ENCODE results near the gene CCR3. TPM values are rescaled to one million over a fixed set of nuclear protein-coding genes. Genes with fewer than 3 reads are reported as not detected.
A peak's percentile ranks its signal among the peaks of the same experiment; 100 is the strongest.

CCR3 gene
- total and polyA plus RNA-seq, 9 of the 15 experiments (the other 6 are each of a cell fraction or from before 2014, with no cell fraction given), result not detected

DNA sequence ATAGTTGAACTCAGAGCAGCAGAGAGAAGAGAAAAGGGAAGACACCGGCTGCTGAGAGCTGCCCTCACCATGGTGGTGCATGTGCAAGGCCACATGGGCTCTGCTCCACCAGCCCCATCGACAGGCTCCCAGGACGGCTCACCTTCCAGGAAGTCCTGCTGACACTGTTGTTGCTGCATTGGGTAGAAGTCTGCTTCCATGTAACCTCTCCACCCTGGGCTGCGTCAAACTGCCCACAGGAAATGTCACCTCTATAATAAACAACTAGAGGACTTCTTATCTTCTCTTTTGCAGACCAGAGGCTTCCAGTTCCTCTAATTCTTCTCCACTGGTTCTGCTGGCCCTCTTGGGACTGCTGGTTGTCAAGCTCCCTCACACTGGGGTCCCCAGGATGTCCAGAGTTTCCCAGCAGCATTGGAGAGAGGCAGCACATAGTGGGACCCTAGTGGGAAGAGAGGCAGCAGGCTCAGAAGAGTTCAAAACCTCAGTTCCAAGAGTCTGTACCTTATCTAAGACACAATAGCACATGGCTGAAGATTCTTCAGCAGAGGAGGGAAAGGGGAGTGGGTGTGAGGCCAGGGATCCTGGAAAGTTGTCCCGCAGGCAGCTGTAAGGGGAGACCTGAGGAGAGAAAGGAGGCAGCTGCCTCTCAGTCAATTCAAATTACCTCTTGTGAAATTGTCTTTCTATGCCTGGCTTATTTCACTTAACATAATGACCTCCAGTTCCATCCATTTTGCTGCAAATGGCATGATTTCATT lies 5.8 kb upstream of the CCR3 start (continued):
- 0 out of 2 replicates have a peak, but pooled peaks have one; percentile 9 for TF ChIP-seq ARID1B (IDR thresholded peaks at IDR 0.05)
- 0 out of 2 replicates have a peak, but pooled peaks have one; percentile 37 for TF ChIP-seq BCL6 (CRISPR knock-in tag; IDR thresholded peaks at IDR 0.05)
- no peak for TF ChIP-seq HCFC1 (IDR thresholded peaks at IDR 0.05; ENCODE audit: low read depth, low read length)
- TF ChIP-seq DIDO1 (tag; IDR thresholded peaks at IDR 0.05; ENCODE audit: low read depth), result no peak
- TF ChIP-seq, protein P1, sequence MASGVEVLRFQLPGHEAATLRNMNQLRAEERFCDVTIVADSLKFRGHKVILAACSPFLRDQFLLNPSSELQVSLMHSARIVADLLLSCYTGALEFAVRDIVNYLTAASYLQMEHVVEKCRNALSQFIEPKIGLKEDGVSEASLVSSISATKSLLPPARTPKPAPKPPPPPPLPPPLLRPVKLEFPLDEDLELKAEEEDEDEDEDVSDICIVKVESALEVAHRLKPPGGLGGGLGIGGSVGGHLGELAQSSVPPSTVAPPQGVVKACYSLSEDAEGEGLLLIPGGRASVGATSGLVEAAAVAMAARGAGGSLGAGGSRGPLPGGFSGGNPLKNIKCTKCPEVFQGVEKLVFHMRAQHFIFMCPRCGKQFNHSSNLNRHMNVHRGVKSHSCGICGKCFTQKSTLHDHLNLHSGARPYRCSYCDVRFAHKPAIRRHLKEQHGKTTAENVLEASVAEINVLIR (CRISPR knock-in tag; IDR thresholded peaks at IDR 0.05), result peak; percentile 41; the same call in 1 of the 2 replicates

DNA sequence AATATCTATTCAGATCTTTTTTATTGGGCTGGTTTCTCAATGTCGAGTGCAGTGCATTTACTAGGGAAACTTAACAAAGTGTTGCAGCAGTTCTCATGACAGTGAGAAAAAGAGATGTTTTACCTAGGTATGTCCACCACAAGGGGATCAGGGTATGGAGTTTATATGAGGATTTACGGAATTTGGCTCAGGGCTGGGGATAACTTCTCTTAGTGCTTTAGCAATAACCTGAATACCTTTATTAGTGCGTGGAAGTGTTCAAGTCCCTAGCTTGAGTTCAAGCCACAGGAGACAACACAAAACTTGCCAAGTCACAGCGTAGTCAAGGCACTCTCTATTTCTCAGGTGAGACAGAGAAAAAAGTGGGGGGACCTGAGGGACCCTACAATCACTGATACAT lies 3.9 kb upstream of the CCR3 start:
- in situ Hi-C loops (cut with MboI), result no loop called here
- Histone ChIP-seq H3K4me1 (replicated peaks in 1 of 2; ENCODE audit: control insufficient read depth in 2 of 2, insufficient read depth in 2 of 2, low read length in 2 of 2) (no peaks in the 10 kb centered on the region; a peak in 1 of 5 replicates), H3K9ac (ENCODE audit: insufficient read depth in 1 of 2, low read depth in 2 of 2, low read length in 2 of 2) (no peak overlapping the region), H4K20me1 (replicated peaks; ENCODE audit: control insufficient read depth, insufficient read depth, low read length) (no peaks in the 10 kb centered on the region), H3K79me2 (ENCODE audit: control insufficient read depth, insufficient read depth, low read length) (no peaks in the 10 kb centered on the region), H3K27ac (ENCODE audit: extremely low read depth, low read depth, low read length) (no peak overlapping the region), H3K27me3 (ENCODE audit: control insufficient read depth in 2 of 2, insufficient read depth in 2 of 2, low read length in 2 of 2) (peaks cover 0 to 16% of the 10 kb centered on the region in 2 experiments; a peak in 2 of 5 replicates), H3K4me3 (no peak overlapping the region), H3K36me3 (ENCODE audit: control insufficient read depth, insufficient read depth, low read length) (no peaks in the 10 kb centered on the region), H3K4me2 (ENCODE audit: insufficient read depth, low read length) (no peak overlapping the region), H3K9me3 (replicated peaks; ENCODE audit: control insufficient read depth, insufficient read depth, low read depth, low read length) (no peaks in the 10 kb centered on the region), H2AFZ (ENCODE audit: low read depth, low read length) (no peak overlapping the region), H3K9me1 (ENCODE audit: control insufficient read depth, insufficient read depth, low read length) (no peaks in the 10 kb centered on the region)
- TF ChIP-seq, protein P2, sequence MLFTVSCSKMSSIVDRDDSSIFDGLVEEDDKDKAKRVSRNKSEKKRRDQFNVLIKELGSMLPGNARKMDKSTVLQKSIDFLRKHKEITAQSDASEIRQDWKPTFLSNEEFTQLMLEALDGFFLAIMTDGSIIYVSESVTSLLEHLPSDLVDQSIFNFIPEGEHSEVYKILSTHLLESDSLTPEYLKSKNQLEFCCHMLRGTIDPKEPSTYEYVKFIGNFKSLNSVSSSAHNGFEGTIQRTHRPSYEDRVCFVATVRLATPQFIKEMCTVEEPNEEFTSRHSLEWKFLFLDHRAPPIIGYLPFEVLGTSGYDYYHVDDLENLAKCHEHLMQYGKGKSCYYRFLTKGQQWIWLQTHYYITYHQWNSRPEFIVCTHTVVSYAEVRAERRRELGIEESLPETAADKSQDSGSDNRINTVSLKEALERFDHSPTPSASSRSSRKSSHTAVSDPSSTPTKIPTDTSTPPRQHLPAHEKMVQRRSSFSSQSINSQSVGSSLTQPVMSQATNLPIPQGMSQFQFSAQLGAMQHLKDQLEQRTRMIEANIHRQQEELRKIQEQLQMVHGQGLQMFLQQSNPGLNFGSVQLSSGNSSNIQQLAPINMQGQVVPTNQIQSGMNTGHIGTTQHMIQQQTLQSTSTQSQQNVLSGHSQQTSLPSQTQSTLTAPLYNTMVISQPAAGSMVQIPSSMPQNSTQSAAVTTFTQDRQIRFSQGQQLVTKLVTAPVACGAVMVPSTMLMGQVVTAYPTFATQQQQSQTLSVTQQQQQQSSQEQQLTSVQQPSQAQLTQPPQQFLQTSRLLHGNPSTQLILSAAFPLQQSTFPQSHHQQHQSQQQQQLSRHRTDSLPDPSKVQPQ (CRISPR knock-in tag; IDR thresholded peaks at IDR 0.05; ENCODE audit: borderline replicate concordance), result no peak
- TF ChIP-seq SREBF1 (IDR thresholded peaks at IDR 0.05; ENCODE audit: borderline replicate concordance, low read depth, low read length) (no peak), NR4A1 (CRISPR knock-in tag; IDR thresholded peaks at IDR 0.05) (no peak), NR4A1 (tag; IDR thresholded peaks at IDR 0.05) (no peak), GATA2 (CRISPR knock-in tag; IDR thresholded peaks at IDR 0.05) (no peak), GTF2F1 (IDR thresholded peaks at IDR 0.05; ENCODE audit: low read depth, low read length) (no peak), MAFK (IDR thresholded peaks at IDR 0.05; ENCODE audit: low read length) (no peak)
- POLR2A ChIA-PET, result interaction anchor here (1.0 kb wide), 1 partner anchor 28 kb away, joined by 3 read pairs; no protein-coding TSS in a partner anchor
- CTCF ChIA-PET (ENCODE audit: low intra/inter-chr PET ratio), result no interaction called here
- DNase-seq (ENCODE audit: extremely low read depth in 1 of 4, low spot score in 3 of 4) (no peak), ATAC-seq (no peak), FAIRE-seq (no peak)
- WGBS (ENCODE audit: insufficient coverage, low coverage, missing lambda C conversion rate), result 0% methylated on average over 4 of the region's 4 CpGs
- intact Hi-C loops (cut with micrococcal nuclease), result no loop called here
- BruUV-seq (replicated peaks), result no TSS peak

Measured in K562 (cell line).